ENCODE results near the gene PRICKLE2.

Gene PRICKLE2

GRCh38 chr3:64203969-64204908 is 21.0 kb downstream of the PRICKLE2 start:
- Histone ChIP-seq H3K36me3 (ENCODE audit: control insufficient read depth, low read length) (no peaks in the 10 kb centered on the region), H4K20me1 (ENCODE audit: control insufficient read depth, insufficient read depth, low read depth, low read length) (no peaks in the 10 kb centered on the region), H3K9me2 (replicated peaks; ENCODE audit: control insufficient read depth, low read length) (no peaks in the 10 kb centered on the region), H3K4me2 (ENCODE audit: low read length) (no peak overlapping the region), H3K4me1 (ENCODE audit: control insufficient read depth, low read length) (no peaks in the 10 kb centered on the region), H3K27me3 (ENCODE audit: control insufficient read depth, low read length) (peaks cover 3% of the 10 kb centered on the region; the same call in 1 of the 2 replicates), H3K4me3 (ENCODE audit: low read length) (no peak overlapping the region), H3K79me2 (ENCODE audit: control insufficient read depth, low read length) (no peaks in the 10 kb centered on the region), H3K9me3 (ENCODE audit: control insufficient read depth, insufficient read depth, low read length) (no peaks in the 10 kb centered on the region), H3K27ac (ENCODE audit: low read depth, low read length) (no peak overlapping the region), H3F3A (ENCODE audit: control insufficient read depth, insufficient read depth) (no peaks in the 10 kb centered on the region)
- TF ChIP-seq, protein P1, sequence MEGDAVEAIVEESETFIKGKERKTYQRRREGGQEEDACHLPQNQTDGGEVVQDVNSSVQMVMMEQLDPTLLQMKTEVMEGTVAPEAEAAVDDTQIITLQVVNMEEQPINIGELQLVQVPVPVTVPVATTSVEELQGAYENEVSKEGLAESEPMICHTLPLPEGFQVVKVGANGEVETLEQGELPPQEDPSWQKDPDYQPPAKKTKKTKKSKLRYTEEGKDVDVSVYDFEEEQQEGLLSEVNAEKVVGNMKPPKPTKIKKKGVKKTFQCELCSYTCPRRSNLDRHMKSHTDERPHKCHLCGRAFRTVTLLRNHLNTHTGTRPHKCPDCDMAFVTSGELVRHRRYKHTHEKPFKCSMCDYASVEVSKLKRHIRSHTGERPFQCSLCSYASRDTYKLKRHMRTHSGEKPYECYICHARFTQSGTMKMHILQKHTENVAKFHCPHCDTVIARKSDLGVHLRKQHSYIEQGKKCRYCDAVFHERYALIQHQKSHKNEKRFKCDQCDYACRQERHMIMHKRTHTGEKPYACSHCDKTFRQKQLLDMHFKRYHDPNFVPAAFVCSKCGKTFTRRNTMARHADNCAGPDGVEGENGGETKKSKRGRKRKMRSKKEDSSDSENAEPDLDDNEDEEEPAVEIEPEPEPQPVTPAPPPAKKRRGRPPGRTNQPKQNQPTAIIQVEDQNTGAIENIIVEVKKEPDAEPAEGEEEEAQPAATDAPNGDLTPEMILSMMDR (IDR thresholded peaks at IDR 0.05; ENCODE audit: low read depth, low read length, poor library complexity, severe bottlenecking) = no peak
- no peak for TF ChIP-seq EZH2phosphoT487 (IDR thresholded peaks at IDR 0.05; ENCODE audit: borderline replicate concordance, low read length)

DNA sequence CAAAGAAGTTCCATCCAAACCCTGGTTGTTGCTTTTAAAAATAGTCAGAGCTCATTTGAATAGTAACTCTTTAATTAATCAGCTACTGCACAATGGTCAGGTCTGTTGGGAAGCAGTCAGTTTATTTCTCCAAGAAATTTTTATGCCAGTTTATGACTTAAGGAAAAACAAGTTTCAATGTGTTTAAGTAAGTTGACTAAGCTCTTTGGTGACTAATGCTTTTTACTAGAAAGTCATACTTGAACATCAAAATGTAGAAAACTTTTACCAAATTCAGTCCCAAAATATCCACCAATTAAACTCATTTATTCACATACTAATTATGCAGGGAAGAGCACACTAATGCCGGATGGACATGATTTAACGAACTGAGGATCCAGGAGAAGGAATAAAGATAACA is 22.1 kb downstream of the PRICKLE2 start:
- Histone ChIP-seq H3K4me3 (ENCODE audit: low read length) (no peak overlapping the region), H3F3A (ENCODE audit: control insufficient read depth, insufficient read depth) (no peaks in the 10 kb centered on the region), H4K20me1 (ENCODE audit: control insufficient read depth, insufficient read depth, low read depth, low read length) (no peaks in the 10 kb centered on the region), H3K9me2 (replicated peaks; ENCODE audit: control insufficient read depth, low read length) (no peaks in the 10 kb centered on the region), H3K4me1 (ENCODE audit: control insufficient read depth, low read length) (no peaks in the 10 kb centered on the region), H3K9me3 (ENCODE audit: control insufficient read depth, insufficient read depth, low read length) (no peaks in the 10 kb centered on the region), H3K79me2 (ENCODE audit: control insufficient read depth, low read length) (no peaks in the 10 kb centered on the region), H3K36me3 (ENCODE audit: control insufficient read depth, low read length) (no peaks in the 10 kb centered on the region), H3K4me2 (ENCODE audit: low read length) (no peak overlapping the region), H3K27ac (ENCODE audit: low read depth, low read length) (no peak overlapping the region), H3K27me3 (ENCODE audit: control insufficient read depth, low read length) (peaks cover 3% of the 10 kb centered on the region; the same call in 1 of the 2 replicates)
- TF ChIP-seq, protein P1 (IDR thresholded peaks at IDR 0.05; ENCODE audit: low read depth, low read length, poor library complexity, severe bottlenecking) = no peak
- TF ChIP-seq EZH2phosphoT487 (IDR thresholded peaks at IDR 0.05; ENCODE audit: borderline replicate concordance, low read length) = no peak

- no peaks in the 10 kb centered on the region for H3K27me3 ChIP-seq (ENCODE audit: control insufficient read depth, low read length)
- no peaks in the 10 kb centered on the region for H4K20me1 ChIP-seq (ENCODE audit: control insufficient read depth, insufficient read depth, low read depth, low read length)
- no peaks in the 10 kb centered on the region for H3F3A ChIP-seq (ENCODE audit: control insufficient read depth, insufficient read depth)
- no peak for TF ChIP-seq EZH2phosphoT487 (IDR thresholded peaks at IDR 0.05; ENCODE audit: borderline replicate concordance, low read length)
- TF ChIP-seq, protein P1 (IDR thresholded peaks at IDR 0.05; ENCODE audit: low read depth, low read length, poor library complexity, severe bottlenecking) = no peak
- H3K4me2 ChIP-seq (ENCODE audit: low read length) = no peak overlapping the region
- H3K79me2 ChIP-seq (ENCODE audit: control insufficient read depth, low read length) = no peaks in the 10 kb centered on the region
- no peaks in the 10 kb centered on the region for H3K9me3 ChIP-seq (ENCODE audit: control insufficient read depth, insufficient read depth, low read length)
- H3K36me3 ChIP-seq (ENCODE audit: control insufficient read depth, low read length) = no peaks in the 10 kb centered on the region
- no peaks in the 10 kb centered on the region for H3K4me1 ChIP-seq (ENCODE audit: control insufficient read depth, low read length)
- H3K9me2 ChIP-seq (replicated peaks; ENCODE audit: control insufficient read depth, low read length) = no peaks in the 10 kb centered on the region
- no peak overlapping the region for H3K4me3 ChIP-seq (ENCODE audit: low read length)
- H3K27ac ChIP-seq (ENCODE audit: low read depth, low read length) = no peak overlapping the region
These were observed 25.3 kb downstream of the PRICKLE2 start for GRCh38 chr3:64199932-64200331.

Data from DOHH2 (cell line).